Placental epithelial cell (primary cell): ENCODE results near the gene ZNF141. TPM values are rescaled to one million over a fixed set of nuclear protein-coding genes. Genes with fewer than 3 reads are reported as not detected.

ENCODE experiments used
- small RNA-seq: library from RNA; depleted of rRNA; stranded (forward); fragments of <200 nt; gene quantifications from one replicate; pipeline ENCODE3, GENCODE V24; 2012
- total RNA-seq: library from RNA; depleted of rRNA; stranded (reverse); fragments of >200 nt; gene quantifications from 2 replicates; pipeline ENCODE4 v1.2.3, GENCODE V29; 2012

ZNF141 gene
- total RNA-seq = 11.5 and 15.7 TPM in 2 replicates

DNA sequence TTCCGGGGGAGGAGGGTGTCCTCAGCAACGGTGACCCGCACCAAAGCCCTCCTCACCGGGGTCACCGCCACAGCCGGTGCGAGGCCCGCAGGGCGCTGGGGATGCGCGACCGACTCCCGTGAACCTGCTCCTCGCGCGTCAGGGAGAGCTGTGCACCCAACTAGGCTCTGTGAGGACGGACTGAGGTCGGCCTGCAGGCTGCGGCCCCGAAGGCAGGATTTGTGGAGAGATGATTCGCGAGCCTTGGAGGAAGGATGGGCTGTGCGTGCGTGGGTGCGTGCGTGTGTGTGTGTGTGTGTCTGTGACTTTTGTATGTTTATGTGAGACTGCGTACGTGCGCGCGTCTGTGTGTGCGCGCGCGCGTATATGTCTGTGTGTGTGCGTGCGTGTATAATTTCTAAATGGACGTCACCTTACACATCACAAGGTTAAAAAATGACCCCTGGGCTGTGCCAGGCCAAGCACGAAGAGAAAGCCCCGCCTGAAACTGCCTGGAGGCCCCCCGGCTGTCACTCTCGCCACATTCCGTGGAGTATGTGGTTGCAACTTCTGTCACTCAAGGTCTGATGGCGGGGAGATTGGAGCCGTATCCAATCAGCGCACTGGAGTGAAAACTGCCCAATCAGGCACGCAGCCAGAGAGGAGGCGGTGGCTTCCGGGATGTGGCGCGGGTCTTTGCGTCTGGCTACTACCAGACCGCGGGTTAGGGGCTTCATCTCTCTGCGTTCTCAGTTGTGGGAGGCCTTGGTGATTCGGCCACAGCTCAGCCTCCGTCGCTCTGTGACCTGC, at the start of gene ZNF141:
Gene ZNF141 (plus strand): TSS at position 672 of the 789 bp plus-strand sequence. CDS start 170 bp downstream, outside the sequence.

GRCh38 chr4:304969-305680, 32.5 kb upstream of the ZNF141 start, which contains the start of gene ZNF732:
Gene ZNF732, minus strand, starts transcription at chr4:305474. Its CDS starts 164 bp downstream, at chr4:305310.

Small RNA genes within 50 kb of the gene (small RNA-seq; reads per million reads assigned to genes)
- gene AC079140.2 (not detected), gene MIR571 (not detected), gene ZNF519P4 (not detected)

Other genes starting within 250 kb of the ZNF141 start
- gene ZNF718, start 213.3 kb upstream of the ZNF141 start, total RNA-seq = 6.6 and 6.7 TPM in 2 replicates
- gene ZNF732, start 32.3 kb upstream of the ZNF141 start, total RNA-seq = 2.0 and 2.9 TPM in 2 replicates
- gene ZNF721, start 161.3 kb downstream of the ZNF141 start, total RNA-seq = 16.5 and 19.2 TPM in 2 replicates
- gene PIGG, start 161.4 kb downstream of the ZNF141 start, total RNA-seq = 43.3 and 61.2 TPM in 2 replicates
- not detected in 2 replicates for gene TMEM271, start 238.5 kb downstream of the ZNF141 start, total RNA-seq